MG63 (cell line): ENCODE results near the gene GABRR1. TPM values are rescaled to one million over a fixed set of nuclear protein-coding genes. Genes with fewer than 3 reads are reported as not detected.
"Not testable (repeated sequence)": the region's sequence is repeated elsewhere in the genome, so short reads cannot be mapped to it uniquely, and the experiment has no call there.

Source experiments
- DNase-seq: peaks from one replicate; pipeline ENCODE4 v3.0.0-alpha.2; 2020
- H3K27me3 ChIP-seq: fragments of 250-450 bp; sonication (Bioruptor Pico); 2 replicates; pipeline ENCODE4 v1.5.1; 2020; ENCODE audit warnings: mild to moderate bottlenecking, moderate library complexity
- H3K36me3 ChIP-seq: fragments of 250-450 bp; sonication (Bioruptor Pico); 2 replicates; pipeline ENCODE4 v1.5.1; 2020; ENCODE audit warnings: mild to moderate bottlenecking, moderate library complexity
- H3K4me3 ChIP-seq: fragments of 250-450 bp; sonication (Bioruptor Pico); 2 replicates; pipeline ENCODE4 v1.5.1; 2020; ENCODE audit warnings: mild to moderate bottlenecking, moderate library complexity
- H3K9me3 ChIP-seq: fragments of 250-450 bp; sonication (Bioruptor Pico); 2 replicates; pipeline ENCODE4 v1.5.1; 2020; ENCODE audit warnings: mild to moderate bottlenecking, moderate library complexity
- total RNA-seq: library from RNA; depleted of rRNA; stranded (reverse); fragments of >200 nt; shearing (Covaris generic); gene quantifications from 2 replicates; pipeline ENCODE4 v1.2.3, GENCODE V29; 2014; ENCODE audit warnings: low replicate concordance; rRNA removed

GABRR1 gene
- total RNA-seq, 1 experiment from 2014 or later = not detected

- DNase-seq = peak; percentile 15
- Histone ChIP-seq H3K27me3 (no peaks in the 10 kb centered on the region), H3K4me3 (peak overlapping the region; percentile 61), H3K36me3 (peaks cover 13% of the 10 kb centered on the region), H3K9me3 (no peaks in the 10 kb centered on the region)
Observed at GRCh38 chr6:89145091-89145955, 71.8 kb downstream of the GABRR1 start.

- H3K36me3 ChIP-seq = peaks cover 6% of the 10 kb centered on the region
- no peak for DNase-seq
- H3K4me3 ChIP-seq = no peak overlapping the region
- no peaks in the 10 kb centered on the region for H3K27me3 ChIP-seq
- no peaks in the 10 kb centered on the region for H3K9me3 ChIP-seq
Observed at GRCh38 chr6:89144354-89144906, 72.7 kb downstream of the GABRR1 start.

- Histone ChIP-seq H3K36me3 (no peaks in the 10 kb centered on the region), H3K9me3 (no peaks in the 10 kb centered on the region), H3K4me3 (no peak overlapping the region), H3K27me3 (no peaks in the 10 kb centered on the region)
- no peak for DNase-seq
Observed at GRCh38 chr6:89140347-89141156, 76.6 kb downstream of the GABRR1 start.

GRCh38 chr6:89139509-89140346, 77.4 kb downstream of the GABRR1 start:
- no peaks in the 10 kb centered on the region for H3K9me3 ChIP-seq
- DNase-seq = peak; percentile 71
- H3K27me3 ChIP-seq = no peaks in the 10 kb centered on the region
- no peaks in the 10 kb centered on the region for H3K36me3 ChIP-seq
- no peak overlapping the region for H3K4me3 ChIP-seq

GRCh38 chr6:89138173-89138572, 79.0 kb downstream of the GABRR1 start:
- H3K27me3 ChIP-seq = no peaks in the 10 kb centered on the region
- H3K9me3 ChIP-seq = no peaks in the 10 kb centered on the region
- no peak overlapping the region for H3K4me3 ChIP-seq
- no peaks in the 10 kb centered on the region for H3K36me3 ChIP-seq
- no peak for DNase-seq

- Histone ChIP-seq H3K9me3 (no peaks in the 10 kb centered on the region), H3K27me3 (no peaks in the 10 kb centered on the region), H3K36me3 (no peaks in the 10 kb centered on the region), H3K4me3 (no peak overlapping the region)
- no peak for DNase-seq
Observed at GRCh38 chr6:89134723-89135122, 82.4 kb downstream of the GABRR1 start.

- H3K4me3 ChIP-seq = no peak overlapping the region
- no peaks in the 10 kb centered on the region for H3K27me3 ChIP-seq
- H3K36me3 ChIP-seq = no peaks in the 10 kb centered on the region
- DNase-seq = no peak
- no peaks in the 10 kb centered on the region for H3K9me3 ChIP-seq
Observed at GRCh38 chr6:89133981-89134380, 83.2 kb downstream of the GABRR1 start.

GRCh38 chr6:89132057-89132456, 85.1 kb downstream of the GABRR1 start:
- Histone ChIP-seq H3K9me3 (no peaks in the 10 kb centered on the region), H3K27me3 (no peaks in the 10 kb centered on the region), H3K36me3 (no peaks in the 10 kb centered on the region), H3K4me3 (no peak overlapping the region)
- no peak for DNase-seq

GRCh38 chr6:89131599-89131998, 85.6 kb downstream of the GABRR1 start:
- Histone ChIP-seq H3K27me3 (no peaks in the 10 kb centered on the region), H3K4me3 (no peak overlapping the region), H3K36me3 (no peaks in the 10 kb centered on the region), H3K9me3 (no peaks in the 10 kb centered on the region)
- no peak for DNase-seq

- not testable (repeated sequence) for H3K4me3 ChIP-seq, H3K36me3 ChIP-seq, DNase-seq, H3K9me3 ChIP-seq, H3K27me3 ChIP-seq
Observed at GRCh38 chr6:89128256-89128671, 88.9 kb downstream of the GABRR1 start.

Other genes starting within 250 kb of the GABRR1 start
- gene PNRC1, start 136.6 kb downstream of the GABRR1 start, total RNA-seq = 16.6 and 17.0 TPM in 2 replicates
- gene SRSF12, start 99.3 kb downstream of the GABRR1 start, total RNA-seq = 0.46 TPM in 1 of 2 replicates, not detected in the other
- gene PM20D2, start 71.3 kb downstream of the GABRR1 start, total RNA-seq = 21.6 and 34.5 TPM in 2 replicates
- gene GABRR2, start 97.9 kb upstream of the GABRR1 start, total RNA-seq = not detected in 2 replicates
- 42.3 and 69.9 TPM in 2 replicates for gene UBE2J1, start 135.4 kb upstream of the GABRR1 start, total RNA-seq
- gene RRAGD, start 194.9 kb upstream of the GABRR1 start, total RNA-seq = 1.1 and 1.8 TPM in 2 replicates
- 0.27 and 7.1 TPM in 2 replicates for gene ANKRD6, start 215.8 kb upstream of the GABRR1 start, total RNA-seq